GM21619 (cell line): ENCODE results near the gene NCAM1.

ENCODE experiments used
- ATAC-seq: cut with Tn5 transposase; IDR thresholded peaks from one replicate; pipeline ENCODE4 v1.9.1; 2021; ENCODE audit not compliant: unreplicated experiment

NCAM1 gene

DNA sequence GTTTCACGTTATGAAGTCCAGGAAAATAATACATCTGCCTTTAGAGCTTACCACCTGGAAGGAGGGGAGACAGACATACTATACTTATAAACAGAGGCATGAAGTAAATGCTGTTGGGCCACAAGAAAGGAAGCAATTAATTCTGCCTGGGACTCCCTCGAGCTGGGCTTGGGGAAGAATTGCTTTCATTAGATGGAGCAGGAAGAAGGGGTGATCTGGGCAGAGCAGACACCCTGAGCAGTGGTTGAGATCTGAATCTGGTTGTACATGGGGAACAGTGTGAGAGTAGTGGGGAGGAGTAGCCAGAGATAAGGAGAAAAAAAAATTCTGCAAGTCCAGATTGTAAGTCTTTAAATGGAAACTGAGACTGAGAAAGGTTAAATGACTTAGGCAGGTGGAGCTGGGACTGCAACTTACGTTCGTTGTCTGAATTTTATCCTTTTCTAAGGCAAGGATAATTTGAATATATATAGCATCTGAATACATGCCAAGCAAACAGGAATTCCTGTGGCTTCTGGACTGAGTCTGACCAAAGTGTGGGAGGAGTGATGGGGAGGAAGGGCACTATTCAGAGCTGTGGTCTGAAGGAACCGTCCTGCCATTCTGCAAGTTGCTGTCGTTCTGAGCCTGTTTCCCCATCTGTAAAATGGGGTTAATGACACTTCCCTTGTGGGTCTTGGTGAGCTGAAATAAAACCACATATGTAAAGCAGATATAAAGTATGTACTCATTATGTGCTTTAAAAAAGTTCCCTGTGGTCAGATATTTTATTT, 7.9 kb downstream of the NCAM1 start:
- no peak for ATAC-seq

DNA sequence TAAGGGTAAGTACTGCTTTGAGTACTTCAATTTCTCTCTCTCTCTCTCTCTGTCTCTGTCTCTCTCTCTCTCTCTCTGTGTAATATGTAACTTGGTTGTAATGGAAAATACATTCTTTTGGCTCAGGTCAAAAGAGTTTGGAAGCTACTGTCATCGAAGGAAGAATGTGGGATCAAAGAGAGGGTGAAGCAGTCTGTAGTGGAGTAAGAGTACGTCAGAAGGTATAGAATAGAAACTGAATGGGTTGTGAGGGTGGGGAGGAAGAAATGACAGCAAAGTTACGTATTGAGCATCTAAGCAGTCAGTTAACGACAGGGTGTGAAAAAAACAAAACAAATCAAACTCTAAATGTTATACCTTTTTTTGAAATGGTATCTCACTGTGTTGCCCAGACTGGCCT, 10.0 kb downstream of the NCAM1 start:
- no peak for ATAC-seq

DNA sequence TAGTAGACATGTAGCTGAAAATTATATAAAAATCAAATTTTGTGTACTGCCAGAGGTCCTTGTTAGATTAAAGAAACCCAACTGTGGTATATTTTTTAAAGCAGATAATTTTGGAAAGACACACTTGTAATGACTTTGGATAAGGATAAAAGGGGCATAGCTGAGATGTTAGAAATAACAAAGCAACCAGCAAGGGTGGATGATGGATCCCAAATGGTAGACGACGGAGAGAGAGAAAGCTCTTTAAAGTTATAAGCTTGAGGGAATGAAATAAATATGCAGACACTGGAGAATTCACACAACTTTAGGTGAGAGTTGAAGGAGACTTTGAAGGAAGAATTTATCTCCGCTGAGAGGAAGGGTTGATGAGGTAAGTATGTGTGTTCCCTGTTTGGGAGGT, 10.6 kb downstream of the NCAM1 start:
- no peak for ATAC-seq

DNA sequence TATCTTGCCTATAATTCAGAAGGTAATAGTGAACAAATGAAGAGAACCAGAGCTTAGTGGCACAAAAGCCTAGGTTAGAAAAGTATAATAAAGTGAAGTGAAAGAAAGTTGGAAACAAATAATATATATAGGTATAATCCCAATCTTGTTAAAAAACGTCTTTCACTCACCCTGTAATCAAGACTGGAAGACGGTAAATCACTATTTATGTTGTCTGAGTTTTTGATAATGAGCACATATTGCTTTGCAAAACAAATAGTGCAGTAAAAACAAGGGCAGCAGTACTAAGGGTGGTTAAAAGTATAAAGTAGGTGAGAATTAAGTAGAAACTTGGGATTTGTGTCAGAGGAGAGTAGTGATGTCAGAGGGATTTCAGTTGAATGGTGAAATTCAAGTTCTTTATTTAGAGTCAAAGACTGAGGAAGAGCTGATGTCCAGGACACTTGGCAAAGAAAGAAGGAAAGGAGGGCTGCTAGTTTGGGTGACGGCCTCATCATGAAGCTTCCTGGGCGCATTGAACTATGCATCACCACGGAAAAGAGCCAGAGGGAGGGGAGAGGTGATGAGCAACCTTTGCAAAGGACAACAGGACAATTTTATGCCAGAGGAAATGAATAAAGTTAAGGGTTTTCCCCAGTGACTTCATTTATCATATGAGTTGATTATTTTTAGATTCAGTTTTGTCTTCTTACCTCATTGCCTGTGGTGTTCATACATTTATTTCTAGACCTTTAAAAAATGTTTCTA, 11.4 kb downstream of the NCAM1 start:
- ATAC-seq, result no peak

DNA sequence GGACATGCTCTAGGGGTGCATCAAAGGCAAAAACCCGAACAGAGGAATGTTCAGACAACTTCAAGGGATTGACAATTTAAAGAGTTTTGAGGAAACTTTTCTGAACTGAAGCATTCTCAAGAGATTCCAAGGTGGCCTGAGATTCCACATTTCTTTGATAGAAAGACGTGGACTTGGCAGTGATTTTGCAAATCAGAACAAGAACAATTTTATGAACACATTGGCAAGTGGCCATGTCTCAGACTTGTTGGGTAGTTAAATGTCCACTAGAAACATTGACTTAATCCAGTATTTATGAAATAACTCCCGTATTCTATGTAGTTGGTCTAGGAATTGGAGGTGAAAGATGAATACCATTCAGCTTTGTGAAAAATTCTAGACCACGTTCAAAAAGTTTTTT, 13.8 kb downstream of the NCAM1 start:
- ATAC-seq, result no peak

DNA sequence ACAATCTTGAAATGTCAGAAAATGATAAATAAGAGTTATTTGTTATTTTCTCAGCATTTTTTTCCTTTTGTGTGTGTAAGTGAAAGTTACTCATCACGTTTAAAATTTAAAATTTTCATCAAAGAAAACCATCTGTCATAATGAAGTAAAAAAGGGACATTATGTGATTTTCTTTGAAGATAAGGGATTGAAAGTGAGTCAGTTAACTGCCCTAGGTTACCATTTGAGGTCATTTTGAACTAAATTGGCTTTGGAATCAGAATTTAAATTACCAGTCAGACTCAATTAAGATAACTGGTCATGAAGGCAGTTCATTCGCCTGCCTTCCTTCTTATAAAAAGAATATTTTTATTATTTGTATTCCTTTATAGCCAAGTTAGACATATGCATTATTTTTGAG, 14.3 kb downstream of the NCAM1 start:
- ATAC-seq, result no peak

DNA sequence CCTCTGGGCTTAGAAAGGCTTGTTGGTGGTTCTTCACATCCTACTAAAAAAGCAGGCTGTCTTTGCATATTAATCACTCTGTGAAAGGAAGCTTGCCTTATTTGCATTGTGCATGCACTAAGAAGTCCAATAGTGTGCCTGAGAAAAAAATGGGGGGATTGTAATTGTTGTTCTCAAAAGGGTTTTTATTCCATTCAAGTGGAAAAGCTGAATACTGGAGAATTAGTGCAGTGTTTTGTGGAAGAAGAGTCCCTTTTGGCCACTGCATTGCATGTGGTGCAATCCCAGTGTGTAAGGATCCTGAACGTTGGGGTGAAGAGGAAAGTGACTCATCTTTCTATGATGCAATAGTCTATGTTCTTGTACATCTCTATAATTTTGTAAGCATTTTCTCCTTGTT, 16.5 kb downstream of the NCAM1 start:
- no peak for ATAC-seq

DNA sequence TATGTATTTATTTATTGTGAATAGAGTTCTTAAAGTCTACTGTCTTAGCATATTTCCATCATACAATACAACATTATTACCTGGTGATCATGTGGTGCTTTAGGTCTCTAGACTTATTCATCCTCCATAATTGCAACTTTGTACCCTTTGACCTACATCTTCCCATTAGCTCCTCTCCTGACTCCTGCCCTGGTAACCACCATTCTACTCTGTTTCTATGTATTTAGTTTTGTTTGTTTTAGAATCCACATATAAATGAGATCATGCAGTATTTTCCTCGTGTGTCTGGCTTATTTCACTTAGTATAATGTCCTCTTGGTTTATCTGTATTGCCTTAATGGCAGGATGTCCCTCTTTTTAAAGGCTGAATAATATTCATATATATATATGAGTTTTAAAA, 22.7 kb downstream of the NCAM1 start:
- no peak for ATAC-seq

DNA sequence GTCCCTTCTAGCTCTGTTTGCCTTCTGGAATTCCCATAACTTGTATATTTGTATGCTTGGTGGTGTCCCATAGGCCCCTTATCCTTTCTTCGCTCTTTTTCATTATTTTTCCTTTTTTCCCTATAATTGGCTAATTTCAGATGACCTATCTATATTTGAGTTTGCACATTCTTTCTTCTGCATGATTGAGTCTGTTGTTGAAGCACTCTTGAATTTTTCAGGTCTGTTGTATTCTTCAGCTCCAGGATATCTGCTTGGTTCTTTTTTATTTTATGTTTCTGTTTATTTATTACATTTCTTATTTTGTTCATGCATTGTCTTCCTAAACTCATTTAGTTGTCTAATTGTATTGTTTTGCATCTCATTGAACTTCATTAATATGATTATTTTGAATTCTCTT, 28.0 kb downstream of the NCAM1 start:
- no peak for ATAC-seq

DNA sequence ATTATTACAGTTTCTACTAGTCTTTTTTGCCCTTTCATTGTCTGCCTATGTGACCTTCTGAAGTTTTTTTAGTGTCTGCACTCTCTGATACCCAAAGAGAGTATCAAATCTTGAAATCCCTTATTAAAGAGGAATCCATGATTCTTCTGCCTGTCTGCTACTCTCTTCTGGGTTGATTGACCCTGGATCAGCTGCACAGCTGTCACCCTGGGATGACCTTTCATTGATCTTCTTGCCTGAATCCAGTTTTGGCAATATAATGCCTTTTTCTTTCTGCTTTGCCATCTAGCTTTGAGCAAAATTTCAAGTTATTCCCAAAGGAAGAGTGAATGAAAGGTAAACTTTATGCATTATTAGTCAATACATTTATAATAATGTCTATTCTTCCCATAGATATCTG, 32.6 kb downstream of the NCAM1 start:
- ATAC-seq, result no peak

DNA sequence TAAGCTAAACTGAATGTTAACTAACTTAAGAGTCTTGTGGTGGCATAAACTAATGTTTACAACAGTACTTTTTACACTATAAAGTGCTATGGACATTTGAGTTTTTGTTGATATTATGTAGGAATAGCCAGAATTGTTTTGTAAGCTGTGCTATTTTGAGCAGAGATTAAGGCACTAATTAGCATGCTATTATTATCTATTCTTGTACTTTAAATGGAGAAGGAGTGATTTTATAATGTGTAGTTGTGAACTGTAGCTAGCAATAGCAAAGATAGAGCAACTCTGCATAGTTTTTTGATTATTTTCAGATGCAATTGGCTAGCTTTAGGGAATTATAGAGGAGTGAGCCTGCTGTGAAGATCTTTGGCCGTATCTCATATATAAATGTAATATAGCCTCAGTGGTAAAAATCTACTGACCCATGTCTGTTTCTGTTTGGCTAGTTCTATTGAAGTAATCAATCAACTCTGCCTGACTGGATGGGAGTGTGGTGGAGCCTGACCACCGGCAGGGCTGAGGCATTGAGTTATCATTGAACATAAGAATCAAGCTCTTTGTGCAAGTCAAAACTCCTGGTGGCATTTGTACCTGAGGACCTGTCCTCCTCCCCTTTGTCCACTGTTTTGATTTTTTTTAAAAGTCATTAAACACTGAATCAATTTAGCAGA, 34.3 kb downstream of the NCAM1 start:
- no peak for ATAC-seq

DNA sequence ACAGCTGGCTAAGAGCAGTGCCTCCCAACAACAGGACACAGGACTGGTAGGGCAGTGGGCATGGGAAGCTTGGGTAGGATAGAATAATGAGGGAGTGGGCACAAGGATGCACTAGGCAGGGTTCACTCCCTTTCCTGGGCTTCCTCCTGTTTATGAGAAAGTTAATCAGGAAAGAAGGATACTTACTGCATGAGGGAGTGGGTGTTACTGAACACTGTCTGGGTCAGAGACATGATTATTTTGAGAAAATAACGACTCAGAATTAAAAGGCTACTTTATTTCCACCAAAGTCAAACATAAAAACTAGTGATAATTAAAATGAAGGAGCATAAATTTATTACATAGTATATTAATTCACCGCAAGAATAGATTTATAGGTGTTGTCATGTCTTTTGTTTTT, 35.8 kb downstream of the NCAM1 start:
- ATAC-seq, result no peak

DNA sequence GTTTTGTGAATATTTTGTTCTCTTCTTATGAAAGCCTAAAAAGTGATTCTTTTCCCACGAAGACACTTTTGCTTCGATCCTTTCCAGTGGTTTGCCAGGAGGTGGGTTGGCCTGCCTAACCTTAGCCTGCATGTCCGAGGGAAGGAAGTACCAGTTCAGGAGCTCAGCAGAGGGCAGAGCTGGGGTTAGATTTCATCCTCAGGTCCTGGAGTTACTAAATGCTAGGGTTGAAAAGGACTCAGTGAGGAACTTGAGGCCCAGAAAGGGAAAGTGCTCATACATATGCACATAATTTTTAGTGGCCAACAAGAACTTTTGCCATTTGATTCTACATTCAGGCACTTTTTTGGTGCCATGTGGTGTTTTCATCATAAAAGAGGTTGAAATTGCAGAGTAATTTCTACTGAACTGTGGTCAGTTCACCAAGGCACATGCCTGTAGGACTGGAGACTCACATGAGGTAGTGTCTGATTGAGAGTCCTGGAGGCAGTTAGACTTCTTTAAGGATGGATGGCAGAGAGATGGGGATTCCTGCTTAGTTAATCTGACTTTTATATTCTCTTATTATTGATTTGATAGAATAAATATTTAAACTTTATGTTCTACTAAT, 36.7 kb downstream of the NCAM1 start:
- ATAC-seq, result no peak

DNA sequence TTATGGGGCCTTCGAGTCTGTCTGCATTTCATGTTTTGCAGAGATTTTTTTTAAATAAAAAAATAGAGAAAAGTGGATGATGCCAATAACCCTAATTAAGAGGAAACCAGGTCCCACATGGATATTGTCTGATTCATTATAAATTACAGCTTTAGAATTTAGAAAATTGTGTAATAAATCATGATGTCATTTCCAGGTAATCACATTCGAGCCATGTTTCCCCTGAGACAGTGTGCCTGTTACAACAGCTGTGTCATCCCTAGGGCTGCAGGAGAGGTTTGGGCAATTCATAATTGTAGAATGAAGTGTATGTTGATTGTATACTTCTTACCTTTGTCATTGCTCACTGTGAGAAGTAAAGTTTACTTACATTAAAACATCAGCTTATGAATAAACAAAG, 38.3 kb downstream of the NCAM1 start:
- no peak for ATAC-seq

DNA sequence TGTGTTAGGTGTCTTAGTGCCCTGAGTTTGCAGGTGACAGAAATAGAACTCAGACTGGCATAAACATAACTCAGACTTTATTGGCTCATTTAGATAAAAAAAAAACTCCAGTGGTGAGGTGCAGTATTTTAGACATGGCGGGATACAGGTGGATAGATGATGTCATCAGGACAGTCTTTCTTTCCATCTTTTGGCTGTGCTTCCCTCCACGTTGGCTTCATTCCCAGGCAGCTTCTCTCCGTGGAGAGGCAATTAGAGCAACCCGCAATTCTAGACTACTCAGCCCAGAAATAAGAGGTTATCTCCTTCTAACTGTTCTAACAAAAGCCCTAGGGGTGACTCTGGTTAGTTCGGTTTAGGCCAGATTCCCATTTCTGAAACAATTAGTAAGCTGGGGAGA, 40.5 kb downstream of the NCAM1 start:
- ATAC-seq, result no peak

DNA sequence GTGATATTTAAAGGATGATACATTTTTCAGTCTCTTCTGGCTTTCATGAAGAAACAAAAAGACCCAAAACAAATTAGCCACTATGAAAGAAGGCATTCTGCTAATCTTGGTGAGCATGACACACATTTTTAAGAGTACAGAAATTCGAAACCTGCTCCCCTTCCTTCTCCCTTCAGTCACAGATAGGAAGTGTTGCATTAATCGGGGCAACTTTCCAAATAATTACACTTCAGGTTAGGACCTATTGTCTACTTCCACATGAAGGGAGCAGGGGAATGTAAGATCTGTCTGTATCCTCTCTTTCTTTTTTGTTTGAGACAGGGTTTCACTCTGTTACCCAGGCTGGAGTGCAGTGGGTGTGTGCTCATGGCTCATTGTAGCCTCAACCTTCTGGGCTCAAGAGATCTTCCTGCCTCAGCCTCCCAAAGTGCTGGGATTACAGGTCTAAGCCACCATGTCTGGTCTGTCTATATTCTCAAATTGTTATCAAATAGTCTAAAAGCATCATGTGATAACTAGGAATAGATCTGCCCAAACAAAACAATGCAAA, 45.8 kb downstream of the NCAM1 start:
- ATAC-seq, result no peak

DNA sequence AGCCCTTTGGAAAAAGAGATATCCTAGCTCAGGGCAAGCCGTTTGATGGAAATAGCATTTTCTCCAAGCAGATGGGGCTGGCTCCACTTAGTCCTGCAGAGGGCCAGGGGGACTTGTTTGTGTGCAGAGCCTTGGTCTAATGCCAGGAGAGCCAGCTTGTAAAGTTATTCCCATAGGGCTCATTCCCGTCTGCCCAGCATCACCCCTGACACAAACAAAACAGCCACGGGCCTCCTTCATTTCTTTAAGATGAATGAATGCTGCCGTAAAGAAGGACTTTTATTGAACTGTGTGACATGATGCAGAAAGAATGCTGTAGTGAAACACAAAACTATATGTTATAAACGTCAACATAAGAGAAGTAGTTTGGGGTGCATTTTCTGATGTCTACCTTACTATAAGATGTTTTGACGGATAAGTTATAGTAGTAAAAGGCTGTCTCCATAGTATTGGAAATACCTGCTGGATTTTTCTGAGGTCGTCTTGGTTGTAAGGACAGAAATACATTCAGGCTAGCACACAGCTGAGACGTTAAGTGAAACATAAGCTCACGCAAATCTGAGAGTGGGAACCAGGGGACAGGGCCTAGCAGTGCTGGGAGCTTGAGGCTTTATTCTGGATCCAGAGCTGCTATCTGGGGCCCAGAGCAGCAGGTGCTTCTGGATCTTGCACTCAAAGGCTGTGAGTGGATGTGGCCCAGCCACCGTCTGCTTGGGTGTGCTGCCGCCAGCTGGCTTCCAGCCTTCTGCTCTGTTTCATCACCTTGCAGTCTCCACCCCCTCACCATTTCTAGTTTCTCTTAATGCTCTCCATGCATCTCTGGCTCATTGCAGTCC, 53.3 kb downstream of the NCAM1 start:
- no peak for ATAC-seq

DNA sequence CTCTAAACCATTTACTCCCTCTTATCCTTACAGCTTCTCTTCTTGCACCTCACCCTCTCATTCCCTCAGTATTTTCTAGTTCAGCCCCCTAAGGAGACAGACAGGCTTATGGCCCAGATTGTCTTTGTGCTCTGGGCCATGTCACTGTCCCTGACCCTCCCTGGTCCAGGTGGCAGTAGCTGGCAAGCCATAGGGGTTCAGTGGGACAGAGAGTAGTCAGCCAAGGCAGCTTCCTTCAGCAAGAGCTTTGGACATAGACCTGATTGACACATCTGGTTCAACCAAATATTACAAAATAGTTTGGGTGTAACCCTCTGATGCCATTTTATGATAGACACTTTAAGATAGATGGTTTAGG, 53.9 kb downstream of the NCAM1 start:
- ATAC-seq, result no peak

DNA sequence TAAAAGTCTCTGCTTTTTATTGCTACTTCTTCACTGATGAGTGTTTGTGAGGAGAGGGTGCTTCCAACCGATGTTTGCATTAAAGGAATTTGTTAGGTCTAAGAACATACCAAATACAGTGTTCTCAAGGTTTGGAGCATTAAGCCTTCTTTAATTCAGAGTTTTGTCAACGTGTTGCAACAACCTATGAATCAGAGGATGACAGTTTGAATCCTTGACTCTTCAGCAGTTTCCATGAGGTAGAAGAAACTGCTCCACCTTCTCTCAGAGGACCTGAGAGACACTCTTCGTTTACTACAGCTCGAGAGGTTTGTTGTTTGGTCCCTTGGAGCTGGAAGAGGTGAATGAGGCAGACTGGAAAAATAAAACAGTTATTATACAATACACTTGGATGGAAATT, 55.7 kb downstream of the NCAM1 start:
- ATAC-seq, result no peak

DNA sequence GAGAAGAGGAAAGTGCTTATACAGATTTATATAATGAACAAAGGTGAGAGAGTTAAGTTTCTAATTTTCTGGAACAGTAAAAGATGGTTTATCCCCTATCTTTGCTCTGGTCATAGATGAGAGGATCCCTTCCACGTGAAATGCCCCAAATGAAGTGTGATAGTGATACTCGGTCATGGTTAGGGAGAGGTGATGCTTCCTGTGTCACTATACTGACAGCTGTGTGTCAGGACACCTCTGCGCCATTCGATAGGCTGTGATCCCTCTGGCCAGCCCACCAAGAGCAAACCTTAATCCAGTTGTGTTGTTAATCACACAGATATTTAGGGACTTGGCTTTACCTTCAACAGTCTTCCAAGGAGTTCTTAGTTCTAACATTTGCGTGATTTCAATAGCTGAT, 57.7 kb downstream of the NCAM1 start:
- no peak for ATAC-seq

DNA sequence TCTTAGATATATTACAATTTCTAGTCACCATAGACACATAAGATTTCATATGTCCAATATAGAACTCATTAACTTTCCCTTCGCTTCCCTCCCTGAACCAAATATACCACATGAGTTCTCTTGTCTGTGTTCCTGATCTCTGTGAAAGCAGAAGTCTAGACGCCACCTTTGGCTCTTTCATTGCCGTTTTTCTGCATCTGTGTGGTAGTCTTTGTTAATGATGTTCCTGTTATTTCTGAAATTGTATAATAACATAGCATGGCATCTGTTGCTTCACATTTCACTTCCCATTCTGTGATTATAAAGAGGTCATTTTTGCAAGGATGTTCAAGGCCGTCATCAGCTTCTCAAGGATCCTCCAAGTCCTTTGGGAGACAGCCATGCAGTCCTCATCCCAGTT, 58.5 kb downstream of the NCAM1 start:
- ATAC-seq, result no peak
